ENCODE results near the gene VPS13D.

Gene VPS13D, protein sequence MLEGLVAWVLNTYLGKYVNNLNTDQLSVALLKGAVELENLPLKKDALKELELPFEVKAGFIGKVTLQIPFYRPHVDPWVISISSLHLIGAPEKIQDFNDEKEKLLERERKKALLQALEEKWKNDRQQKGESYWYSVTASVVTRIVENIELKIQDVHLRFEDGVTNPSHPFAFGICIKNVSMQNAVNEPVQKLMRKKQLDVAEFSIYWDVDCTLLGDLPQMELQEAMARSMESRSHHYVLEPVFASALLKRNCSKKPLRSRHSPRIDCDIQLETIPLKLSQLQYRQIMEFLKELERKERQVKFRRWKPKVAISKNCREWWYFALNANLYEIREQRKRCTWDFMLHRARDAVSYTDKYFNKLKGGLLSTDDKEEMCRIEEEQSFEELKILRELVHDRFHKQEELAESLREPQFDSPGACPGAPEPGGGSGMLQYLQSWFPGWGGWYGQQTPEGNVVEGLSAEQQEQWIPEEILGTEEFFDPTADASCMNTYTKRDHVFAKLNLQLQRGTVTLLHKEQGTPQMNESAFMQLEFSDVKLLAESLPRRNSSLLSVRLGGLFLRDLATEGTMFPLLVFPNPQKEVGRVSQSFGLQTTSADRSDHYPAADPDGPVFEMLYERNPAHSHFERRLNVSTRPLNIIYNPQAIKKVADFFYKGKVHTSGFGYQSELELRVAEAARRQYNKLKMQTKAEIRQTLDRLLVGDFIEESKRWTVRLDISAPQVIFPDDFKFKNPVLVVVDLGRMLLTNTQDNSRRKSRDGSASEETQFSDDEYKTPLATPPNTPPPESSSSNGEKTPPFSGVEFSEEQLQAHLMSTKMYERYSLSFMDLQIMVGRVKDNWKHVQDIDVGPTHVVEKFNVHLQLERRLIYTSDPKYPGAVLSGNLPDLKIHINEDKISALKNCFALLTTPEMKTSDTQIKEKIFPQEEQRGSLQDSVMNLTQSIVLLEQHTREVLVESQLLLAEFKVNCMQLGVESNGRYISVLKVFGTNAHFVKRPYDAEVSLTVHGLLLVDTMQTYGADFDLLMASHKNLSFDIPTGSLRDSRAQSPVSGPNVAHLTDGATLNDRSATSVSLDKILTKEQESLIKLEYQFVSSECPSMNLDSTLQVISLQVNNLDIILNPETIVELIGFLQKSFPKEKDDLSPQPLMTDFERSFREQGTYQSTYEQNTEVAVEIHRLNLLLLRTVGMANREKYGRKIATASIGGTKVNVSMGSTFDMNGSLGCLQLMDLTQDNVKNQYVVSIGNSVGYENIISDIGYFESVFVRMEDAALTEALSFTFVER (N-terminal part only)

GRCh38 chr1:12229835-12230548 lies at the start of gene VPS13D:
Gene VPS13D, plus strand, starts transcription at chr1:12230030. Its CDS starts 4,237 bp downstream, at chr1:12234267.
- peak; percentile 87 to 93 for DNase-seq
- TF ChIP-seq GATA1 (IDR thresholded peaks at IDR 0.05; ENCODE audit: low read depth, low read length) (no peak), POLR2A (IDR thresholded peaks at IDR 0.05; ENCODE audit: low read length) (peak; percentile 50)

- no peak for DNase-seq
- TF ChIP-seq GATA1 (IDR thresholded peaks at IDR 0.05; ENCODE audit: low read depth, low read length) = no peak
- TF ChIP-seq POLR2A (IDR thresholded peaks at IDR 0.05; ENCODE audit: low read length) = no peak
Measured at GRCh38 chr1:12180315-12180714, 49.5 kb upstream of the VPS13D start.

DNA sequence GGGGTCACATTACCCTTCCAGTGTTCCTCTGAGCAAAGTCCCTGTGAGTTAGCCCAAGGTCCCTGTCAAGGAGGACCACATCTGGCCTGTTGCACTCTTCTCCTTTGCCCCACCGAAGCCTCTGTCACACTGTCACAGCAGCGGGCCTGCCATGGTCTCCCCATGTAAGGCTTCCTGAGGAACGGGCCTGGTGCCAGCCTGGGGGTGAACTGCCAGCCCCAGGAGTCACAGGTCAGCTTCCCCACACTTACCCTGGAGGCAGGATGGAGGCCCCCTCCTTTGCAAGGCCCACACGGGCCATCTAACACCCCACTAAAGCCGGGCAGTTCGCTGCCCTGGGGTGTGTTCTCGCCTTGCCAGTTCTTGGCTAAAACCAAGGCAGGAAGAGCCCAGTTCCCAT lies 48.9 kb upstream of the VPS13D start:
- no peak for TF ChIP-seq GATA1 (IDR thresholded peaks at IDR 0.05; ENCODE audit: low read depth, low read length)
- TF ChIP-seq POLR2A (IDR thresholded peaks at IDR 0.05; ENCODE audit: low read length) = no peak
- no peak for DNase-seq

GRCh38 chr1:12181568-12181967 lies 48.3 kb upstream of the VPS13D start:
- no peak for DNase-seq
- TF ChIP-seq POLR2A (IDR thresholded peaks at IDR 0.05; ENCODE audit: low read length) = no peak
- no peak for TF ChIP-seq GATA1 (IDR thresholded peaks at IDR 0.05; ENCODE audit: low read depth, low read length)

DNA sequence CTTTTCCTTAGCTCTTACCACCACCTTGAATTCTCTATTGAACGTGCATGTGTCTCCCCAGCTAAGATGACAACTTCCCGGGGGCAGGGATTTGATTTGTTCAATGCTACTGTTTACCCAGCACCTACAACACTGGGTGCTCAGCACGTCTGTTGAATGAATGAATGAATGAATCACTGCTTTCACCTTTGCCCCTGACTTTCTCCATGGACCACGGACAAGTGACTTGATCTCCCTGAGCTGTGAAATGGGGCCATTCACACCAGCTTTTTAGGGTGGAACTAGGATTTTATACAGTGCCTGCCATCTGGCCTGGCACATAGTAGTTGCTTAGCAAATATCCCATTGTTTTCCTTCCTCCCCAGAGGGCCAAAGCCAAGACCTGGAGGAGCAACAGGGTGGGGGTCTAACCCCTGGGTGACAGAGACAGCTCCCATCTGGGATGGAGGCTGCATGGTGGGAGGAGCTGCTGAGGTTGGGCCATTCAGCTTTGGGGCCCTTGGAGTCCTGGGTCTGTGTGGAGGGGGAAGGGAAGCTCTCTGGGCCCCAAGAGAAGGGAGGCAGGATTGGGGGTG lies 47.3 kb upstream of the VPS13D start:
- no peak for TF ChIP-seq POLR2A (IDR thresholded peaks at IDR 0.05; ENCODE audit: low read length)
- no peak for TF ChIP-seq GATA1 (IDR thresholded peaks at IDR 0.05; ENCODE audit: low read depth, low read length)
- DNase-seq = no peak

GRCh38 chr1:12183095-12183794 lies 46.6 kb upstream of the VPS13D start:
- no peak for DNase-seq
- TF ChIP-seq GATA1 (IDR thresholded peaks at IDR 0.05; ENCODE audit: low read depth, low read length) (no peak), POLR2A (IDR thresholded peaks at IDR 0.05; ENCODE audit: low read length) (no peak)

- no peak for DNase-seq
- TF ChIP-seq GATA1 (IDR thresholded peaks at IDR 0.05; ENCODE audit: low read depth, low read length) = no peak
- TF ChIP-seq POLR2A (IDR thresholded peaks at IDR 0.05; ENCODE audit: low read length) = no peak
Measured at GRCh38 chr1:12184008-12184681, 45.7 kb upstream of the VPS13D start.

- TF ChIP-seq POLR2A (IDR thresholded peaks at IDR 0.05; ENCODE audit: low read length) (no peak), GATA1 (IDR thresholded peaks at IDR 0.05; ENCODE audit: low read depth, low read length) (no peak)
- no peak for DNase-seq
Measured at GRCh38 chr1:12185036-12185917, 44.6 kb upstream of the VPS13D start.

DNA sequence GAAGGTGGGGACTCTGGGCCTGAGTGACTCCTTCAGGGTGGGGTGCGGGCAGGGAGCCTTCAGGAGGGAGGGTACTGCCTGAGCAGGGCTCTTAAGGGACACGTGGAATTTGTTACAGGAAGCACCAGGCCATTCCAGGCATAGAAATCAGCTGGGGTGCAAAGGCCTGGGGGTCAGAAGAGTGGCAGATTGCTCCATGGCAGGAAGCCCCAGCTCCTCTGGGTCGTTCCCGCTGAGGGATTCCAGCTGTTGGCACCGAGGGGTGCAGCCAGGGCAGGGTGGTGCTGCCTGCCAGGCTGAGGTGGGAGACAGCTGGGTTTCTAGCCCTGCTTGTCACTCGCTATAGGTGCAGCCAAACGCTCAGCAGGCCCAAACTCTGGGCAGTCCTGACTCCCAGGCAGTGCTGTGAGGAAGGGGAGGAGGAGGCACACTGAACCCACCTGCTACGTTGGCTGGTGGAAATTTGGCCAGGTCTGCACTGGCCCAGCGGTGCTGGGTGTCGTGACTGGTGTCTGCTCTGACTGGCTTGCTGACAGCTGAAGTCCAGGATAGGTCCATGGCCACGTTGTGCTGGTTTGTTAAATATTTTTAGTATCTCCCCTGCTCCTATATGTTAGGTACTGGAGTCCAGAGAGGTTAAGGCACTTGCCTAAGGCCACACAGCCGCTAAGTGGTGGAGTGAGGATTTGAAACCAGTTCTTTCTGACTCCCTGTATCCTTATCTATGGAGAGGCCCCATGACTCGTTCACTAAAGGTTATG lies 43.7 kb upstream of the VPS13D start:
- TF ChIP-seq GATA1 (IDR thresholded peaks at IDR 0.05; ENCODE audit: low read depth, low read length) = no peak
- no peak for TF ChIP-seq POLR2A (IDR thresholded peaks at IDR 0.05; ENCODE audit: low read length)
- no peak for DNase-seq

GRCh38 chr1:12186679-12186985 lies 43.2 kb upstream of the VPS13D start:
- DNase-seq = no peak
- TF ChIP-seq POLR2A (IDR thresholded peaks at IDR 0.05; ENCODE audit: low read length) (no peak), GATA1 (IDR thresholded peaks at IDR 0.05; ENCODE audit: low read depth, low read length) (no peak)

Data from erythroblast (primary cell).